Stimulated activated CD4-positive, alpha-beta T cell treated with anti-CD3 and anti-CD28 coated beads, Interleukin-2, amount 100 ng/mL, for 48 hours (primary cell): Measurements from ENCODE around the gene PPP2R5D.

Source experiments
- DNase-seq, 2 donors: peaks; one replicate each; pipeline ENCODE4 v3.0.0-alpha.2; 2020

PPP2R5D gene

DNA sequence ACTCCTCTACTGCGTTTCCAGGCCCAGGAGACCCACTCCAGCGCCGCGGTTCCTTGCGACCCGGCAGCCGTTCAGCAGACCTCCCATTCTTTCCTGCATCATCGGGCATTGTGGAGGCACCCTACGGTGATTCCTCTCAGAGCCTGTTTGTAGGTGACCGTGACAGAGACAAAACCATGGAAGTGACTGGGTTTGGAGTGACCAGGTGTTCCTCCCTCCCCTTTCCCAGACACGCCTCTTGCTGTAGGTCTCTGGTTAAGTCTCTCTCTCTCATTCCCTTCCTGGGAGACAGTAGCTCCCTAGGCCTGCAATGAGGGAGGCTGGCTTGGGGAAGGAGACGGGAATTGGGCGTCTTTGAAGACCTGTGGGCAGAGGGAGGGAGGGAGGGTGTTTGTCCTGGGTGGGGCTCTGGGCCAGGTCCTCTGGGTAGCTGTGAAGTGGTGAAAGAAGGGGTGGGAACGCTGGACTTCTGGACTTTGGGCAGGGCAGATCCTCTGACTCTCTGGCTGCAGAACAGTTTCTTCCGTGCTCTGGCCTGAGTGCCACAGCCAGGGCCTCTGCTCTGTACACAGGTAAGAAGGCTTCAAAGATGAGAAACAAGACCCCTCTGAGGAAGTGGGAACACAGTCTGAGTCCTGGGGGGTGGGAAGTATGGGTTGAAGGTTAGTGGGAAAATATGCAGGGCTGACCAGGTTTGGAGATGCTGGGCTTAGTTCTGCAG lies 75.8 kb downstream of the PPP2R5D start:
- no peak for DNase-seq

GRCh38 chr6:43060755-43061633 lies 76.6 kb downstream of the PPP2R5D start:
- no peak for DNase-seq

GRCh38 chr6:43061861-43062260 lies 77.5 kb downstream of the PPP2R5D start:
- no peak for DNase-seq
